NCI-H226 (cell line): ENCODE data around the gene PNCK.
"Not testable (repeated sequence)": the region's sequence is repeated elsewhere in the genome, so short reads cannot be mapped to it uniquely, and the experiment has no call there.

Experiments used
- DNase-seq: peaks from one replicate; pipeline ENCODE4 v3.0.0-alpha.2; 2015

PNCK gene

GRCh38 chrX:153673428-153674218 is at the start of gene PNCK:
Gene PNCK, minus strand, starts transcription at chrX:153673813. Its CDS starts 737 bp downstream, at chrX:153673076.
- DNase-seq: no peak

GRCh38 chrX:153722704-153723350 is 49.2 kb upstream of the PNCK start:
- no peak for DNase-seq

- no peak for DNase-seq
Measured at GRCh38 chrX:153719701-153720100, 46.1 kb upstream of the PNCK start.

GRCh38 chrX:153719238-153719637 is 45.6 kb upstream of the PNCK start:
- DNase-seq: no peak

GRCh38 chrX:153717445-153717844 is 43.8 kb upstream of the PNCK start:
- no peak for DNase-seq

- DNase-seq: no peak
Measured at GRCh38 chrX:153714256-153714655, 40.6 kb upstream of the PNCK start.

- DNase-seq: no peak
Measured at GRCh38 chrX:153709726-153710674, 36.4 kb upstream of the PNCK start.

- DNase-seq: peak; percentile 76
Measured at GRCh38 chrX:153708415-153708814, 34.8 kb upstream of the PNCK start.

GRCh38 chrX:153707406-153707805 is 33.8 kb upstream of the PNCK start:
- no peak for DNase-seq

- DNase-seq: no peak
Measured at GRCh38 chrX:153706799-153707198, 33.2 kb upstream of the PNCK start.

- DNase-seq: not testable (repeated sequence)
Measured at GRCh38 chrX:153705403-153706060, 31.9 kb upstream of the PNCK start.

GRCh38 chrX:153704631-153705402 is 31.2 kb upstream of the PNCK start:
- DNase-seq: not testable (repeated sequence)

- DNase-seq: no peak
Measured at GRCh38 chrX:153704021-153704526, 30.5 kb upstream of the PNCK start.

GRCh38 chrX:153703036-153703370 is 29.4 kb upstream of the PNCK start:
- peak; percentile 61 for DNase-seq

GRCh38 chrX:153702336-153703035 is 28.9 kb upstream of the PNCK start:
- no peak for DNase-seq

- no peak for DNase-seq
Measured at GRCh38 chrX:153701706-153702105, 28.1 kb upstream of the PNCK start.

- DNase-seq: no peak
Measured at GRCh38 chrX:153700967-153701366, 27.4 kb upstream of the PNCK start.

- DNase-seq: no peak
Measured at GRCh38 chrX:153700376-153700945, 26.8 kb upstream of the PNCK start.

- DNase-seq: not testable (repeated sequence)
Measured at GRCh38 chrX:153699784-153700371, 26.3 kb upstream of the PNCK start.

- not testable (repeated sequence) for DNase-seq
Measured at GRCh38 chrX:153699210-153699783, 25.7 kb upstream of the PNCK start.
